Osteoblast (primary cell): ENCODE data around the gene PTHLH. TPM values are rescaled to one million over a fixed set of nuclear protein-coding genes. Genes with fewer than 3 reads are reported as not detected.

ENCODE experiments used
- DNase-seq: peaks from one replicate; pipeline ENCODE4 v3.0.0; 2011; ENCODE audit warnings: low spot score, mixed read lengths; ENCODE audit not compliant: insufficient read length; ENCODE audit errors: missing footprints
- H2AFZ ChIP-seq: 2 replicates; pipeline ENCODE4 v1.6.0; 2011; ENCODE audit warnings: mild to moderate bottlenecking, low read length
- H3K27ac ChIP-seq: 2 replicates; pipeline ENCODE4 v1.5.1; 2011; ENCODE audit warnings: mild to moderate bottlenecking, low read depth, low read length, moderate library complexity
- H3K27me3 ChIP-seq: 2 replicates; pipeline ENCODE4 v1.6.0; 2012; ENCODE audit warnings: mild to moderate bottlenecking, control low read depth, inconsistent platforms, low read length, moderate library complexity; ENCODE audit not compliant: insufficient read depth
- H3K36me3 ChIP-seq: 2 replicates; pipeline ENCODE4 v1.5.1; 2011; ENCODE audit warnings: mild to moderate bottlenecking, low read length, control low read depth, moderate library complexity; ENCODE audit not compliant: insufficient read depth
- H3K4me1 ChIP-seq: 2 replicates; pipeline ENCODE4 v1.5.1; 2011; ENCODE audit warnings: mild to moderate bottlenecking, low read length, control low read depth, moderate library complexity; ENCODE audit not compliant: insufficient read depth
- H3K4me2 ChIP-seq: 2 replicates; pipeline ENCODE4 v1.6.0; 2011; ENCODE audit warnings: mild to moderate bottlenecking, low read length; ENCODE audit not compliant: insufficient read depth
- H3K4me3 ChIP-seq: fragments of 200-600 bp; sonication (generic); 3 replicates; pipeline ENCODE4 v1.5.1; 2012; ENCODE audit warnings: mild to moderate bottlenecking, low read length, inconsistent platforms; ENCODE audit not compliant: insufficient read depth
- H3K79me2 ChIP-seq: 2 replicates; pipeline ENCODE4 v1.6.0; 2012; ENCODE audit warnings: mild to moderate bottlenecking, low read length, control low read depth, inconsistent platforms; ENCODE audit not compliant: insufficient read depth
- H3K9me3 ChIP-seq: 2 replicates; pipeline ENCODE4 v1.5.1; 2011; ENCODE audit warnings: low read depth, low read length, control low read depth
- H4K20me1 ChIP-seq: 2 replicates; pipeline ENCODE4 v1.6.0; 2012; ENCODE audit warnings: mild to moderate bottlenecking, low read length, control low read depth; ENCODE audit not compliant: insufficient read depth
- CTCF ChIP-seq: IDR thresholded peaks from 2 replicates; pipeline ENCODE4 v1.5.1; 2011; ENCODE audit warnings: mild to moderate bottlenecking, low read depth, low read length, moderate library complexity; ENCODE audit errors: extremely low read depth
- small RNA-seq: library from RNA; depleted of rRNA; stranded (forward); fragments of <200 nt; gene quantifications from one replicate; pipeline ENCODE3, GENCODE V24; 2012
- total RNA-seq: library from RNA; depleted of rRNA; stranded (reverse); fragments of >200 nt; gene quantifications from 2 replicates; pipeline ENCODE4 v1.2.3, GENCODE V29; 2012

PTHLH gene
- total RNA-seq, 1 donor = 2.2 TPM

DNA sequence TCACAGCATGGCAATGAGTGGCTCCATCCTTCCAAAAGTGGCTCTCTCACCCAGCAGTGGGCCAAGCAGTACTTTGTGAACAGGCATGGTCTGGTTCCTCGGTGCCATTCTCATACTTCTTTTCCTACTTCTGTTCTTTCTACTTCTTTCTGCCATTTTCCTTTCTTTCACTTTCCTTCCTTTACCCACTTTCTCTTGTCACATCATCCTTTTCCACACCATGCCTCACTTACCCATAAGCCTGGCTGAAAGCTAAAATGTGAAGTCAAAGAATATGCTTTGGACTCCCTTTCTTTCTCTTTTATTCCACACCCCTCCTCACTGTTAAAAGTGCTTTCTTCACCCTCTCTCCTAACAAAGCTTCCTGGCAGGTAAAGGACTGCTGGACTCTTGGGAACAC is 57.0 kb downstream of the PTHLH start:
- H3K4me1 ChIP-seq = no peaks in the 10 kb centered on the region
- H3K4me3 ChIP-seq = no peak overlapping the region
- no peak for DNase-seq
- H3K4me2 ChIP-seq = no peak overlapping the region
- no peak for TF ChIP-seq CTCF
- H3K9me3 ChIP-seq = no peaks in the 10 kb centered on the region
- H2AFZ ChIP-seq = no peak overlapping the region
- H3K36me3 ChIP-seq = no peaks in the 10 kb centered on the region
- H3K79me2 ChIP-seq = no peaks in the 10 kb centered on the region
- H3K27ac ChIP-seq = no peak overlapping the region
- H4K20me1 ChIP-seq = no peaks in the 10 kb centered on the region
- no peaks in the 10 kb centered on the region for H3K27me3 ChIP-seq

DNA sequence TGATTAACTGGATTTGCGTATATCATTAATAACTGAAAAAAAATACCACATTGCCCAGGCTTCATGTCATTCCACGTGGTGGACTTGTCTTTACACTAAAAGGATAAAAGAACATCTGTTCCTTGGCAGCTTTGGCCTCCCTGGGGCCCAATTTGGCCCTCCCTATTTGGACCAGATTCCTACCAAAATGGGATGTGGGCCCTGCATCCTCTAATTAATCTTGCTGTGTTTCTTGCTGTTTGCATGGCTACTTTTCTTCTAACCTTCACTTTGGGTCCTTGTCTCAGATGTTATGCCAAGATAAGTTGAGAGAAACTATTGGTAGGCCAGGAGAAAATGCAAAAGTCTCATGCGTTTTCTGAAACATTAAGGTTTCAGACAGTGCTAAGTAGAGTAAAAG is 57.5 kb downstream of the PTHLH start:
- H3K36me3 ChIP-seq = no peaks in the 10 kb centered on the region

DNA sequence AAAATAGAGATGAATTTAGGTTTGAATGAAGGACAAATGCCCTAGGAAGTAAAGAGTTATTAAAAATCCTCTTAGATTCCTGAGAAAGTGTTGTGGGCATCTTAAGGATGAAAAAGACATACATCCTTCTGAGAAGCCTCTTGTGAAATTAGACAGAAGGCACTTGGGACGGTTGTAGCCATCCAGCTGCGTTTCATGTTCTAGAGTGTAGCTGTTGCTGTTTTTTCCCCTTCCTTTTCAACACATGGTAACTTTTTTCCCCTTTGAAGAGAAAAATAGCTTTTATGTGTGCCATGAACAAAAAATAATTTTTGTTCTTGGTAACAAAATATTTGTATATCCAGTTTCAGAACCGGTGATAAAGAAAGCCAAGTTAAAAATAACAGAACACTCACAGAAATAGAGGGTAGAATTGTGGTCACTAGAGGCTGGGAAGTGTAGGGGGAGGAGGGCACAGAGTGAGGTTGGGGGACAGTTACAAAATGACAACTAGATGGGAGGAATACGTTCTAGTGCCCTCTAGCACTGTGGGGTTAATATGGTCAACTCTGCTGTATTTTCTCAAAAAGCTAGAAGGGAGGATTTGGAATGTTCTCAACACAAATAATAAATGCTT is 58.4 kb downstream of the PTHLH start:
- no peak overlapping the region for H3K27ac ChIP-seq
- H2AFZ ChIP-seq = no peak overlapping the region
- no peaks in the 10 kb centered on the region for H3K79me2 ChIP-seq
- H3K36me3 ChIP-seq = no peaks in the 10 kb centered on the region
- H3K4me3 ChIP-seq = no peak overlapping the region
- no peak overlapping the region for H3K4me2 ChIP-seq
- no peak for TF ChIP-seq CTCF
- H3K27me3 ChIP-seq = no peaks in the 10 kb centered on the region
- no peaks in the 10 kb centered on the region for H3K4me1 ChIP-seq
- no peaks in the 10 kb centered on the region for H3K9me3 ChIP-seq
- no peak for DNase-seq
- no peaks in the 10 kb centered on the region for H4K20me1 ChIP-seq

More for the DNA sequence above, 57.5 kb downstream of the PTHLH start:
- Histone ChIP-seq H3K4me1 (no peaks in the 10 kb centered on the region), H3K9me3 (no peaks in the 10 kb centered on the region), H4K20me1 (no peaks in the 10 kb centered on the region), H3K27me3 (no peaks in the 10 kb centered on the region), H3K4me2 (no peak overlapping the region), H3K27ac (no peak overlapping the region), H2AFZ (no peak overlapping the region), H3K4me3 (no peak overlapping the region), H3K79me2 (no peaks in the 10 kb centered on the region)
- DNase-seq = no peak
- no peak for TF ChIP-seq CTCF

GRCh38 chr12:27911397-27911796 is 61.1 kb downstream of the PTHLH start:
- no peaks in the 10 kb centered on the region for H3K36me3 ChIP-seq
- no peak for TF ChIP-seq CTCF

More at GRCh38 chr12:27911397-27911796, 61.1 kb downstream of the PTHLH start:
- H3K4me1 ChIP-seq = no peaks in the 10 kb centered on the region
- DNase-seq = no peak
- no peak overlapping the region for H3K4me2 ChIP-seq
- no peaks in the 10 kb centered on the region for H3K79me2 ChIP-seq
- H3K4me3 ChIP-seq = no peak overlapping the region
- H4K20me1 ChIP-seq = no peaks in the 10 kb centered on the region
- H3K27me3 ChIP-seq = no peaks in the 10 kb centered on the region
- H3K27ac ChIP-seq = no peak overlapping the region
- no peak overlapping the region for H2AFZ ChIP-seq
- H3K9me3 ChIP-seq = no peaks in the 10 kb centered on the region

Small RNAs within 50 kb of the gene (small RNA-seq; reads per million reads assigned to genes)
- gene AC008011.1 = not detected

Other genes with a start within 250 kb of the PTHLH start
- 38.9 and 42.0 TPM in 2 replicates for gene KLHL42, start 192.5 kb downstream of the PTHLH start, total RNA-seq
- gene MANSC4, start 192.5 kb downstream of the PTHLH start, total RNA-seq = not detected in 2 replicates
- 36.2 and 37.1 TPM in 2 replicates for gene CCDC91, start 217.7 kb upstream of the PTHLH start, total RNA-seq